NCI-H460 (cell line): ENCODE data around the gene POU2F3. TPM values are rescaled to one million over a fixed set of nuclear protein-coding genes. Genes with fewer than 3 reads are reported as not detected.

Experiments used
- DNase-seq: peaks from one replicate; pipeline ENCODE4 v3.0.0-alpha.2; 2016; ENCODE audit warnings: low read depth; ENCODE audit errors: extremely low read depth
- polyA plus RNA-seq: library from polyadenylated mRNA; depleted of rRNA; stranded (reverse); fragments of >200 nt; gene quantifications from 2 replicates; pipeline ENCODE4 v1.2.3, GENCODE V29; 2014; cell fraction: nucleus; rRNA removed
- total RNA-seq: library from RNA; depleted of rRNA; stranded (reverse); fragments of >200 nt; shearing (Covaris generic); gene quantifications from 2 replicates; pipeline ENCODE4 v1.2.3, GENCODE V29; 2014; rRNA removed

POU2F3 gene
- not detected in 2 replicates for total RNA-seq
- not detected in 2 replicates for polyA plus RNA-seq

DNA sequence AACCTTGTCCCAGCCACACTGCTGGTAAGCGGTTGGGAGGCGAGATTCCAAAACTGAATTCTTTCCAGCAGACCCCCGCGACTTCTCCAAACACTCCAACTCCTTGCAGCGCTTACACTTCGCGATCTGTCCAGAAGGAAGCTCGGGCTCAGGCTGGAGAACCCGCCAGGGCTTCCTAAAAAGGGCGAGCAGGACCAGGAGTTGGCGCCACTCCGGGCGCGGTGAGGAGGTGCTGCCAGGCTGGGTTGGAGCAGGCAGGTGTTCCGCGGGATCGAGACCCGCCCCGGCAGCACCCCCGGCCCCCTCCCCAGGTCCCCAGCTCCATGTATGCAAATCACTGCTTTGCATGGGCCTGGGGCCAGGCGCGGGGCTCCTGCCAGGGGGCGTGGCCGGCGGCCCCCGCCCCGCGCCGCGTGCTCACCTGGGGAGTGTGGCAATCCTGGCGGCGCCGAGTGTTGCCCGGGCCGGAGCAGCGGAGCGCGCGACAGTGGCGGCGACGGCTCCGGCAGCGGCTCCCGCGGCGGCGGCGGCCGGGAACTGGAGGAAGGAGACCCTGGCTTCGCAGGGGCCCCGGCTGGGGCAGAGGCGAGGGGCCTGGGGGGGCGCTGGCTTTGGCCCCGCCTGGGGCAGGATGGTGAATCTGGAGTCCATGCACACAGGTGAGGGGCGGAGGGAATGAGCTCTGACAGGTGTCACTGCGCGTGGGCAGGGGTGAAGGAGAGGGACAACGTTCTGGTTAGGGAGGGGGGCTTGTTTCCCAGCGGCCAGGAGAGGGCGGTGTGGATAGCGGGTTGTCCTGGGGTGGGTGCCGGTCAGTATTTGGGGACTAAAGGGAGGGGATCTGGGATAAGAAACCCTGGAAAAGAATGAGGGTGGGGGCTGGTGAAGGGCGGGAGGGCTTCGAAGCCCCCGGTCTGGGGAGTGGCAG lies at the start of gene POU2F3:
Gene POU2F3, plus strand, starts transcription at position 428 of the 928 bp plus-strand sequence. Its CDS starts 204 bp downstream, at position 632.
- DNase-seq, result no peak

DNA sequence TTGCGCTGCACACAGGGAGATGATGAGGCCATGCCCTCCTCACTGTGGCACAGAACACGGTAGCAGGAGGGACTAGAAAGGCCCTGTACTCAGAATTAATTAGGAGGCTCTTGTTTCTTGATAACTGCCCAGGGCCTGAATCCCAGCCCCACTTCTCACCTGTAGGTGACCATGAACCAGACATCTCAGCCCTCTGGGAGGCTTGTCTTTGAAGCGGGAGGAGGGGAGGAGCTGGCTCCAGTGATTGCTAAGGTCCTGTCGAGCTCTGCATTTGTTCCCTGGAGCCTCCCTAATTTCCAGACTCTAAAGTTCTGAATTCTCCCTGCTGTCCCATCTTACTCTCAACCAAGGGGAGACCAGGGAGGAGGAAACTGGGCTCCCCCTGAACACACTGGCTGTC lies 48.9 kb upstream of the POU2F3 start:
- no peak for DNase-seq

DNA sequence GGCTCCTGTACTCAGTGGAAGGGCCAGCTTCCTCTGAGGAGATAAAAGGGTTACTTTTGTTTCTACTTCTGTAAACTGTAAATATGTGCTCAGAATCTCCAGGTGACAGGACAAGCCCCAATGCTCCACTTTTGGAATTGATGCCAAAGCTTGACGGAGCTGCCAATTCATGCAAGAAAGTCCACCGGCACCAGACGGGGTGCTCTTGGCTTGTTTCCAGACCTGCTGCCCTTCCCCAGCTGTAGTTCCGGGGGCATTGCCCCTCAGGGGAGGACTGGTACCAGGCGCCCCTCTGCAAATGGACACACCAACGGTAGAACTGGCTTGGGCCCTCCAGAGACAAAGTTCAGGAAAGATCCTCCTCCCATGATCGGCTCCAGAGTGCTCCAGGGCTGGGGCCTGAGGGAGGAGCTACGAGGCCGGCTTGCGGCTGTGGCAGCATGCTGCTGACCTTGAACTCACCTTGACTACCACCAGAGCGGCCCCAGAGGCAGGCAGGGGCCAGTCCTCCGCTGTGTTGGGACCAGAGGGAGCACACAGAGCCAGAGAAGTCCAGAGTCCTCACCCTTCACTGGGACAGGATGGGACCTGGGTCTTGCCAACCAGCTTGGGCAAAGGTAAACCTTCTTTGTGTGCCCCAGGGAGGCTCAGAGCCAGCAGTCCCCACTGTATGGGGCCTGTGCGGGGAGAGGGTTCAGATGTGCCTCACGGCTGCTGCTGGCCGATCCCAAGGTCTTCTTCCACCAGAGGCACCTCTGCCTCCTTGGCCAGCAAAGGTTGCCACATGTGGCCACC lies 46.9 kb upstream of the POU2F3 start:
- DNase-seq, result no peak

DNA sequence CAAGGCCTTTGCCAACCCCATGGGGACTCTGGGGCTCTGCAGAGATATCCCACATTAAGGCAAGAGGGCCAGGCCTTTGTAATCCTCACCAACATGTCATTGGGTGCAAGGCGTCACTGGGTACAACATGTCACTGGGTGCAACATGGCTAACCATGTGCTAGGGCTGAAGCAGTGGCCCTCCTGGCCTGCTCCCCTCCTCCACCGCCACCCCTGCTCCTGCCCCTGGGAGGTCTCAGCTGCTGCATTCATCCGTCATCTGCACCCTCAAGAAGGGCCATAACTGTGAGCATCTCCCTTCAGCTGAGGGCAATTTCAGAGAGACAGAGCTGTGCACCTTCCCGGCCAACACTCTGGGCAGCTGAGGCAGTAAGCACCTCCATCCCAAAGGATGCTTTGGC lies 45.8 kb upstream of the POU2F3 start:
- no peak for DNase-seq

DNA sequence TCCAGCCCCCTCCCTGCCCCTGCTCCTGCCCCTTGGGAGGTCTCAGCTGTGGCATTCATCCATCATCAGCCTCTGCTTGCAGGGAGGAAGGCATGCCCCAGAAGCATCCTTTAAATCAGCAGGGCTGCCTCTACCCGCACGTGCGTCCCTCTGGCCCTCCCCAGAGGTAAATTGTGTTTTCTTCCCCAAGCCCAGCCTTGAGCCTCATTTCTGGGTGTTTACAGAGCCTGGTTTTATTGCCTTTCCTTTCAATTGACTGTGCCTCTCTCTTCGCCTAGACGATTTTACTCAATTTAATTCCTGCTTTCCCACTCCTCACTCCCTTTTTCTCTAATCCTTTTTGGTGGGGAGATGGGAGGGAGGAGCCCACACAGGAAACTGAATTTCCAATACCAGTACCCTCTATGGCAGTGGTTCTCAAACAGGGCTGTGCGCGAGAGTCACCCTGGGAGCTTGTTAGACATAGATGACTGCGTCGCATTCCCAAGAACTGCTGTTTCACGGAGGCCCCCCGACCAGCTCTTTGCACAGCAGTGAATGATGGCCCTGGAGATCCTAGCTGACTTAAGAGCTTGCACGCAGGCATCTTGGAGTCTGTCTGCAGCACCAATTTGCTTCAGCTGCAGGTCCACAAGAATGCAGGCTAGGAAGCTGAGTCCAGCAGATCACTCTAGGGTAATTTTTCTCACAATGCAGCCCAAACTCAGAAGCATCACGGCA lies 44.2 kb upstream of the POU2F3 start:
- DNase-seq, result no peak

DNA sequence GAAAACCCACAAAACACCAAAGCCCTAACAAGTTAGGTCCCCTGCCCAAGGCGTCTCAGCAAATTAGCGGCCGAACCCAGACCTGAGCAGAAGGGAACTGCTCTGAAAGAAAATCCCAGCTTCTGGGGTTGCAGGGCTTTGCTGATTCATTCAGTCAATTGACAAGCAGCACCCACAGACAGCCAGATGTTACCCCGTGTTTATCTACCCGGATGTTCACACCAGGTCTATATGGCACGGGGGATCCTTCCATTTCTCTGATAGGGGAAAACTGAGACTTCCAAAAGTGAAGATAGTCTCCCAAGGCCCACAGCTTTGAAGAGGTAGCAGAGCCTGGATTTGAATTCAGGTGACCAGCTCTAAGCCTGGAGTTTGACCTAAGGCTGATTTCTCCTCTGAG lies 43.1 kb upstream of the POU2F3 start:
- DNase-seq, result no peak

DNA sequence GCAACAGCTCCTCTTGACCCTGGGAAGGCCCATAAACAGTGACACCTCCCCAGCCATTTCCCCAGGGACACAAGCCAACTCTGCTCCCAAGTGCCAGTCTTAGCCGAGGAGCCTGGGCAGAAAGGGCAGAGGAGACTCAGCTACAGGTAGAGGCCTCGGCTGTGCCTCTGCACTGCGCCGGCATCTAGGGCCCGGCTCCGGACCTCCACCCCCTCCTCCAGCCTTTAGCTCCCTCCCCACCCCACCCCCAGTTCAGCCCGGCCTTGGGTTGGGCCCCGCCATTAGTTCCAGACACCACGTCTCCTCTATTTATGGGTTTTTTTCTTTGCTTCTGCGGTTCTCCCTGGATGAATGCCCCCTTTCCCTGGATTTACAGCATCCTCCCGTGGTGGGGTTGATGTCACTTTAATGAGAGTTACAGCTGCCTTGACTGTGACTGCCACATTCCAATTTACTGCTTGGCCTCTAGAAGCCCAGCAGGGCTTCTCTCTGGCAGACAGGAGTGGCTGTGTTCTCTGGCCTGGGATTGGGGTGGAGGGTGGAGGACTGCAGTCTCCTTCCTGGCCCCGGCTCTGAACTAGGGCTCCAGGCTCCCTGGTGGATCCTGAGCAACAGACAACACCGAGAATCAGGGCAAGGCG lies 42.6 kb upstream of the POU2F3 start:
- no peak for DNase-seq

DNA sequence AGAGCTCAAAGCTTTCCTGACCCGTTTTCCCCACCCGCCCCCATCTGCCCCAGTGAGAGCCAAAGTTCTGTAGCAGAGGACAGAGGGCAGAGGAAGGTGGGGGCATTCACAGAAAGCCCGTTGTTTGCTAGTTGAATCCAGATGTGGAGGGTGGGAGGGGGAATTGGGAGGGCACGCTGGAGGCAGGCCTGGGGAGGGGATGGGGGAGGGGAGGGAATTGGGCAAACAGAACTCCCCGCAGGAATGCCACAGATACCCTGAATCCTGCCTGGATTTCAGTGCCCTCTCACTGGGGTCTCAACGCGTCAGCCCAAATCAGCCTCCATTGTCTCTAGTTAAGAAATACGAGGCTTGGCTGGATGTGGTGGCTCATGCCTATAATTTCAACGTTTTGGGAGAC lies 42.0 kb upstream of the POU2F3 start:
- no peak for DNase-seq

DNA sequence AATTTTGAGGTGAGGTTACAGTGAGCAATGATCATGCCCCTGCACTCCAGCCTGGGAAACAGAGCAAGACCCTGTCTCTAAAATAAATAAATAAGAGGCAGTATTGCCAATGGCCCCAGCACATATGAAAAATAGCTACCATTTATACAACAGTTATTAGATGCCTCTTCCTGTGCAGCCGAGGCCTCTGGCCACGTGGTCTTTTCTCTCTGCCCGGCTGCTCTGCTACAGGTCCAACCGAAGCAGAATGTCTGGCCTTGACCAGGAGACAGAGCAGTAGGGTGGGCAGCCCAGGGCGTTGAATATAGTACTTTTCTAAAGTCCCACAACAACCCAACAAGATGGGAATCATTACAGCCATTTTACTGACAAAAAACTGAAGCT lies 41.5 kb upstream of the POU2F3 start:
- no peak for DNase-seq

DNA sequence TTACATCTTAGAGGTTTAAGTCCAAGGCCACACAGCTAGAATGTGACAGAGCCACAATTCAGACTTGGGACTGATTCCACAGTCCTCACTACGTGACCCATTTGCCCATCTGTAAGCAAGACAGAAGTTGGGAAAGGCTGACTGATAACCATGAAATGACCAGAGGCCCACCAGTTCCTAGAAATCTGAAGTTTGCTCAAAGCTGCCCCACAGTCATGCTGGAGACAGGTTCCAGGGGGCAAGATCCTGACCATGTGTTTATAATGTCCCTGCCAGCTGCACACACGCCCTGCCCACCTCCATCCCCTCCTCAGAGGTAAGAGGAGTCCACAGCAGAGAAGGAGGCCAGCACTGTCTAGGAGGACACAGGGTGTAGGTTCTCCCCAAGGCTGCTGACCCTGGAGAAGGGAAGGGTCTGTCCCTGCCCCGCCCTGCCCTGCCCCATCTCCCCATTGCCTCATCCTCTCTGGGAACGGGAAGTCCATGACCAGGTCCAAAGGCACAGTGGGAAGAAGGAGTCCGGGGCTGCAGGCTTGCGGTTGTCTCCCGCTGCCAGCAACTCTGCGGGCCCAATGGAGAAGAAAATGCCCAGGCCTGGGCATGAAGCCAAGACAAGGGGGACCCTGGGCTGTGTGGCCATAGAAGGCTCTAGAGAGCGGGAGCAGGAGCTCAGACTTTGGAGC lies 41.0 kb upstream of the POU2F3 start:
- no peak for DNase-seq

DNA sequence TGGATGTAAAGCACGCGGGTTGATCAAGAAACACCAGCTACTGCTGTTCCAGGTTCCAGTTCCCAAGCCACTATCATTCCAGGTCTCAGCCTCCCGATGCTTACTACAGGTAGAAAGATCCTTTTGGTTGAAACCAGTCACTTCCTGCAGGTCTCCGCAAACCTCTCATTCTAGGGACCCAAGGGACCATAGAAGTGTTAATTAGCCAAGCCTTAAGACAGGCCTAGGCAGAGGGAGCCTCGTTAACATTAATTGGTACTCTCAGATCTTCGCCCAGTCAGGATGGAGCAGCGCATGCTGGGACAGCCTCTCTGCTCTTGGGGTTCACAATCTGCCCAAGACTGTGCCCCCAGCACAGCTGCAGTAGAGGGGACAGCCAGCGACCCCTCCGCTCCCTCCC lies 40.3 kb upstream of the POU2F3 start:
- DNase-seq, result no peak

DNA sequence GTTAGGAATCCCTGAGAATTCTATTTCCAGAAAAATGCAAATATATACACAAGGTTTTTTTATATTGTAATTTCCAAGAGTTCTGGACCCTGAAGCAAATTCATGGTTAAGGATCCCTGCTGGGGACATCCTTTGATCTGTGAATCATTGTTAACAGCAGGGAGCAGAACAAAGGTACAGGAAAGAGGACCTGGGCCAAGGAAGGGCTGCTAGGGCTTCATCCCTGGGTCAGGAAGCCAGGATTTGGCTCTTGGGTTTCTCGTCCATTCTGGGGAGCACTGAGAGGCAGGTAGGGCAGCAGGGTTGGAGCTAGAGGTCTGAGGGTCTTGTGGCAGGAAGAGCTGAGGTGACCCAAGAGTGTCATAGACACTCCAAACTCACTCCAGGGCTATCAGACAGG lies 39.3 kb upstream of the POU2F3 start:
- no peak for DNase-seq

DNA sequence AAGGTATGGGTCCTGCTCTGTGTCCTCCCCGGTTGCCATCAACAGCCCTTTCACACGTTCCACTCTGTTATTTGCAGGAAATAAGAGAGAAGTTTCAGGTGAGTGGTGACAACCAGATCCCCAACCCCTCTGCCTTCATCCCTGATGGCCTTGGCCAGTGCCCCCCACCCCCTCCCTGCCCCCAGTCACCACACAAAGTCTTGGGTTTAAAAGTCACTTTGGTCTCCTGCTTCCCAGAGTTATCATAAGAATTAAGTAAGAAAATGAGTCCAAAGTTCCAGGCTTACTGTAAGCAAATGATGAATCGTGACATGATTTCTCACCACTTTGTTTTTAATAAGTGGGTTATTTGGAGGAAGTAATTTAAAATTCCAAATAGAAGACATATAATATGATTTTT lies 38.3 kb upstream of the POU2F3 start:
- DNase-seq, result no peak

DNA sequence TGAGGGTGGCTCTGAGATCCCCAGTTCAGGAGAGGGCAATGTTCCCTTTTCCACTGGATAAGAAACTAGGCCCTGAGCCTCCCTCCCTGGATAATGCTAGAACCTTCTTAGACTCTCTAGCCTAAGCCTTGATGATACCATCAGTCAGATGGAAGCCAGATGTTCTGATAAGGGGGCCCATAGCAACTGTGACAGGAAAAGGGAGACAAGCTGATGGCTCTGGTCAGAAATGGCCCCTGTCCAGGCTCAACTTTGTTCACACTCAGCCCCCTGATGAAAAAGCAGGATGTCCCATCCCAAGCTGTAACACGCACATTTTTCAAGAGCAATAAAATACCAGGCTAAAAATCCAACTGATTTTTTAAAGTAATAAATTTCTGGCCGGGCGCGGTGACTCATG lies 36.3 kb upstream of the POU2F3 start:
- DNase-seq, result no peak

DNA sequence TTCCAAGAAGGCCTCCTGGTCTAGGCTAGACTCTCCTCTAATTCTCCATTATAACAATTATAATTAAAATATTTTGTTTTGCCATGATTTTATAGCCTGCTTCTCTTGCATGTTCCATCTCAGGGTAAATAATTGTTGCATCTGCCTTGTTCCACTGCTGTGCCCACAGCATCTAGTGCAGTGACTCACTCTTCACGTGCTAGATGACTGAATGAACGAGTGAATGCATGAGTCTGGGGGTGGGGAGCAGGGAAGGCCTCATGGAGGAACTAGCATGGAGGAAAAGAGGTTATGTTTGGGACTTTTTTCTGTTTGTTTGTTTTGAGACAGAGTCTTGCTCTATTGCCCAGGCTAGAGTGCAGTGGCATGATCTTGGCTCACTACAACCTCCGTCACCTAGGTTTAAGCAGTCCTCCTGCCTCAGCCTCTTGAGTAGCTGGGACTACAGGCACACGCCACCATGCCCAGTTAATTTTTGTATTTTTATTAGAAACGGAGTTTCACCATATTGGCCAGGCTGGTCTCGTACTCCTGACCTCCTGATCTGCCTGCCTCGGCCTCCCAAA lies 34.3 kb upstream of the POU2F3 start:
- DNase-seq, result no peak

DNA sequence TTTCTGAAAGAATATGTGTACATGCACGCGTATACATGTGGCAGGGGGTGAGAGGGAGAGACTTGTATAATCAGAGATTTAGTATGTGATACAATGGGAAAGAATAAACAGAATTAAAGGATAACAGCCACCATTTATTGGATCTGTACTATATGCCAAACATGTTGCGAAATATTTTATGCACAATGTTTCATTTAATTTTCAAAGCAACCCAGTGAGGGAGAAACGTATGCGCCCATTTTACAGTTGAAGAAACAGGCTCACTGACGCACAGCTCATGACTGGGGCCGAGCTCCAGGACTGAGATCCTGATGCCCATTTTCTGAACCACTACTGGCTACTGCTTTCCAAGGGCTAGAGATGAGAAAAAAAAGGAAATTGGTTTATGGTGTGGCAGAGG lies 32.4 kb upstream of the POU2F3 start:
- no peak for DNase-seq

DNA sequence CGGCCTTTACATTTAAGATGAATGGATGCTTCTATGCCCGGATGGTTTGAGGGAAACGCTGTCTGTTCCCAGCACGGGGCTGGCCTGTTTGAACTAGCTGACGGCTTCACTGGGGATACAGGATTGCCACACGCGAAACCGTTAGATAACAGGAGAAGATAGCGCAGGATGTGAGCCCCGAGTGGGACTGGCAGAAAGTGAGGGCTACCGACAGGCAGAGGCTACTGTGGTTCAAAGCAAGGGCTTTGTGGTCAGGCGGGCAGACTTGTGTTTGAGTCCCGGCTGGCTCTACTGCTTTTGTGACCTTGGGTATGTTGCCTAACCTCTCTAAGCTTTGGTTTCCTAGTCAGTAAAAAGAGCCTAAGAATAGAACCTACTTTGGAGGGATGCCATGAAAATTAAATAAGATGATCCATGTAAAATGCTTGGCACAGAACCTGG lies 31.9 kb upstream of the POU2F3 start:
- DNase-seq, result no peak

DNA sequence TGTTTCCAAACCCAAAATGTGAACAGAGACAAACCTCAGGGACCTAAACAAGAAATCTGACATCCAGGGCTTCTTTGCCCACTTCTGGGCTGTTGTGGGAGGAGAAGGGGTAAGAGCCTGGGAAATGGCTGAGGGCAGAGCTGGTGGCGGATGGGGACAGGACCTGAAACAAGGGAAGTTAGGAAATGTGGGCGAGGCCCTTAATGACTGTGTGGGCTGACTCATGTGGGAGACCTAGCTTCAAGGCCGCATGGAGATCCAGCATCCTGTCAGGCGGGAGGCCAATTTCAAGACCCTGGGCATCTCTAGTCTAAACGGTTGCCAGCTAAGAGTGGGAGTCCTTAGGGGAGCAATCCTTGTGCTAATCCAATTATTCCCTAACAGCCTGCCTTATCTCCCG lies 31.2 kb upstream of the POU2F3 start:
- DNase-seq, result no peak

DNA sequence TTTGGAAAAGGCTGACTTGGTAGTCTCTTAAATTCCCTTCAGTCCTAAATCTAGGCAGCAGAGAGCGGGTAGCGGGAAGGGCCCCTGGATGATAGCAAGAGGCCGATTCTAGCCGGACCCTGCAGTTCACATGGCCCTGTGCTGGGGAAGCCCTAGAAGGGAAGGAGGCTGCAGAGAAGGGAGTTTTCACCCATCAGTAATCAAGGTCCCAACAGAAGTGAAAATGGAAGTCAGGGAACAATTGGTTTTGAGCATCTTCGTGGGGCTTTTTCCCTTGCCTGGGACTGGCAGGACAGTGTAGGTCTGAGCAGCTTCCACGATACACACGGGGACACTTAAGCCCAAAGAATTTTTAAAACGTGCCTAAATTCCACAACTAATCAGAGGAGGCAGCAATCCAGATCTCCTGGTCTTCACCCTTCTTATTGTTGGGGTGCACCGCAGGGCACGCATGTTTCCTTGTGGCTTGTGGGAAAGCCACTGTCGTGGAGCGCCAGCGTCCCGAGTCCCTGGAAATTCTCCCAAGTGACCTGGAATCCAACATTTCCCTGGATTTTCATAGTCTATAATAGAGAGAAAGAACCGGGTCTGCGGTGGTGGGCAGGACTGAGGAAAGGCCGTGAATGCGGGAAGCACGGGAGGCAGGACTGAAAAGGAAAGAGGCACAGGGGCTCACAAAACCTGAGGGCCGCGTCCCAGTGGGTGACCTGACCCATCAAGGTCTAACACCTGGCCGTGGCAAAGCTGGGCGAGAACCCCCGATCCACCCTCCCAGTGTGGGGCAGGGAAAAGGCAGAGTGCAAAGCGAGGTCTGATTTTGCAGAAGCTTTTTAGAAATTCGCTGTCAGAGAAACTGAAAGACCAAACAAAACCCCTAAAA lies 30.0 kb upstream of the POU2F3 start:
- DNase-seq, result no peak
